Stimulated activated CD4-positive, alpha-beta T cell treated with anti-CD3 and anti-CD28 coated beads, Interleukin-1b, Interleukin-23, amount 100 ng/mL, for 1 hour (primary cell): Measurements from ENCODE around the gene RAB11FIP3.
A peak's percentile ranks its signal among the peaks of the same experiment; 100 is the strongest.

Source experiments
- DNase-seq, 2 donors: peaks; one replicate each; pipeline ENCODE4 v3.0.0-alpha.2; 2020; ENCODE audit warnings: low read depth in 2 of 2

The RAB11FIP3 gene

DNA sequence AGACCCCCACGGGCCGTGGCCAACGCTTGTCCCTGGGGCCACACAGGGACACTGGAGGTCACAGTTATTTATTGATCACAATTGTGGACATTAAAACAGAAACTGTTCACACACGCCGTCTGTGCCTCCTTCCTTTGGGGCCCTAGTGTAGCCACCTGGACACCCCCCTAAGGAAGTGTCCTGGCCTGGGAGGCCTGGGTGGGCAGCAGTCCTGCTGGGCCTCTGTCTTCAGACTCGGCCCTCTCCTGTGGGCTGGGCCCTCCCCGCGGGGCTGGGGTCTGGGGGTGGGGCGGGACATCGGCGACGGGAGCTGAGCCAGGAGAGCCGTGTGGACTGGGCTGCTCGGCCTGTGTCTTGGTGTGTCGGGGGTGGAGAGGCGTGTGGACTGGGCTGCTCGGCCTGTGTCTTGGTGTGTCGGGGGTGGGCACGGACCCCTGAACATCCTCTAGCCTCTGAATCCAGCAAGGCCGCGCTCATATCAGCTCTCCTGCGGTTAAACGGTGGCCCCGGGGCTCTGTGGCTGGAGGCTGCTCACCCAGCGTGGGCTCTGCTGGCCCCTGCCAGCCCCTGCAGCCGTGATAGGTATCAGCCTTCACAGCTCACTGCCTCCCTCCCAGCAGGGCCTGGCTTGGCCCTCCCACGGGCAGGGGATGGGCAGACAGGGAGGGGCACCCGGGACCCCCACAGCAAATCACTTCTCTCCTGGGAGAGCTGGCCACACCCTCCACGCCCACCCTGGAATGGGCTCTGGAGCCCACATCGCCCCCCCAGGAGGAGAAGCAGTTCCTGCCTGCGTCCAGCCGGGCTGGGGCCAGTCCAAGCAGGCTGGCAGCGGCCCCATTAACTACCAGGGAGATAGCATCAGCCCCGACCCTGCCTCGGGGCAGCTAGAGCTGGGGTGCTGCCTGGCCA, 140.2 kb downstream of the RAB11FIP3 start:
- no peak for DNase-seq

DNA sequence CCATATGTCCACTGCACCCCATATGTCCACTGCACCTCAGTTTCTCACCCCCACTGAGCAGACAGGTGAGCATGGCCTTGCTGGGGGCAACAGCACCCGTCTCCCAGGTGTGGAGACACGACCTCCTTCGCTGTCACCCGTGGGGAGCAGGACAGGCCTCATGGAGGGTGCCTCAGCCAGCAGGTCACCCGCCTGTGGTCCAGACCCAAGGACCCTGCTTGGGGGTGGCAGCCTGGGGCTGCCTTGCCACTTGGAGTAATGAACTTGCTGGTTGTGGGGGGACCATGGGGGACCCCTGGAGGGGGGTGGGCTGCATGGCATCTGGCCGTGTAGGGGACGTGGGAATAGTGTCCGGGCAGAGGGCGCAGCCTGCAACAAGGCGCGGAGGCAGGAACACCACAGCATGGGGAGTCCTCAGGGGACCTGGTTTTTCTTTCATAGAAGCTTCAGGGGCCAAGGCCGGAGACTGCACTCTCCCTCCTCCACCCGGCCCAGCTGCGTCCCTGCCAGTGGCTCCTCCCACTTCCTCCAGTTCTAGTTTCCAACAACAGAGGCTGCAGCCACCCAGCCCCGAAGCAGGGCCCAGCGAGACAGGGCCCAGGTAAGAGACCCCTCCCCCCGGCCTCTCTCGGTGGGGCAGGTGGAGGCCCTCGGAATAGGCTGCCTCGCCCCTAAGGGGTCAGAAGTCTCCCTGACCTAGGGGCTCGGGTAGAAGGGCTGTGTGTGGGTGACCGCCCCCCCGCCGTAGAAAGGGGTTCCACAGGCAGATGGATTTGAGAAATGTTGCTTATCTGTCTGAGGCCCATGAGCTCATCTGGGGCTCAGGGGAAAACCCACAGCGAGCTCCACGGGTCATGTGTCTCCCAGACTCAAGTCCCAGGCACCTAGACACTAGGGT, 141.3 kb downstream of the RAB11FIP3 start, which contains the start of gene NHLRC4:
TSS of gene NHLRC4 (plus strand) at position 531 of the 898 bp plus-strand sequence. CDS start 1,043 bp downstream, outside the sequence.
- DNase-seq = peak in 1 of 2 donors; percentile 9

- no peak for DNase-seq
These were observed 142.2 kb downstream of the RAB11FIP3 start for GRCh38 chr16:567373-568256.

DNA sequence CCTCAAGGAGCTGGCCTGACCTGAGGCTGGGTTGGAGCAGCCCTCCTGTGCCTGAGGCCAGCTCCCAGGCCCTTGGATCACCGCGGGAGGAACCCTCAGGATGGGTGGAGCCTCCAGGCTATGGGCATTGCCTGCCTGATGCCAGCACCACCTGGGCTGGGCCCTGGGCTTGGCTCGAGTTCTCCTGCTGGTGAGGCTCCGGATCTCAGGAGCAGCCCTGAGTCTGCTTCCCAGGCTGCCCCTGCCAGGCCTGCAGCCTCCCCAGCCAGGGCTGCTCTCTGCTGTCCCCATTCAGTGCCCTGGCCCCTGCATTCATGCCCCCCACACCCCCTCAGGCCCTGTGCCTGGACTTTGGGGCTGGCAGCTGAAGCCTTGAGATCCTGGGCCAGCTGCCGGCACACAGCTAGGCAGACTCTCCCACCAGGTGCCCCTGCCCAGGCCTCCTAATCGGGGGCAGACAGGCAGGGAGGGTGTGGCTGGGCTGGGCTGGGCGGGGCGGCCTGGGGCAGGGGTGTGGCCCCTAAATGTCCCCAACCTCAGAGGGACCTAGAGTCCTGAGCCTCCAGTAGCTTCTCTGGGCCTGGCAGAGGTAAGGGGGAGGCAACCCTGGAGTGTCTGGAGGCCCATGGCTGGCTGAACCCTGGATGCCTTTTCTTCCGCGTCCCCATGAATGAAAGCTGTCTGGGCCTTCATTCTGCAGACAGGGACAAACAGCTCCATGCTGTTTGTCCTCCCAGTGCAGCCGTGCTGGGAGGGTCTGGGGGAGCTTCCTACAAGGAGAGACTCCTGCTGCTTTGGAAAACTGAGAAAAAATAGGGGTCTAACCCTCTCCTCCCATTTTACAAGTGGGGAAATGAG, 143.2 kb downstream of the RAB11FIP3 start:
- DNase-seq = no peak

- DNase-seq = peak; percentile 17 to 40
These were observed 144.2 kb downstream of the RAB11FIP3 start, which contains the start of gene PIGQ for GRCh38 chr16:569445-570254. Gene PIGQ (plus strand): TSS chr16:569968. CDS start chr16:574075, 4,107 bp downstream.
